ENCODE results near the gene REN. TPM values are rescaled to one million over a fixed set of nuclear protein-coding genes. Genes with fewer than 3 reads are reported as not detected.

Gene REN
- total and polyA plus RNA-seq, 9 donors: 0.31 TPM; not detected in 8

GRCh38 chr1:204125759-204126351 lies 40.3 kb downstream of the REN start:
- DNase-seq: no peak
- Histone ChIP-seq H3K36me3 (ENCODE audit: control insufficient read depth, insufficient read depth, low read length) (peaks cover 42% of the 10 kb centered on the region), H3K4me3 (ENCODE audit: low read length) (no peak overlapping the region), H3K27ac (ENCODE audit: low read length) (no peak overlapping the region), H3K4me1 (ENCODE audit: control insufficient read depth, insufficient read depth, low read length) (peaks cover 44% of the 10 kb centered on the region), H3K27me3 (ENCODE audit: control insufficient read depth, insufficient read depth, low read length) (no peaks in the 10 kb centered on the region), H3K9me3 (replicated peaks; ENCODE audit: control insufficient read depth, low read depth, low read length) (no peaks in the 10 kb centered on the region)
- 90% methylated on average over 15 of the region's 18 CpGs for WGBS (ENCODE audit: insufficient coverage)

GRCh38 chr1:204124639-204125038 lies 41.5 kb downstream of the REN start:
- WGBS (ENCODE audit: insufficient coverage): 94% methylated on average over 19 of the region's 22 CpGs
- H3K4me3 ChIP-seq (ENCODE audit: low read length): no peak overlapping the region
- H3K4me1 ChIP-seq (ENCODE audit: control insufficient read depth, insufficient read depth, low read length): peaks cover 33% of the 10 kb centered on the region
- H3K27me3 ChIP-seq (ENCODE audit: control insufficient read depth, insufficient read depth, low read length): no peaks in the 10 kb centered on the region
- no peak overlapping the region for H3K27ac ChIP-seq (ENCODE audit: low read length)
- no peaks in the 10 kb centered on the region for H3K9me3 ChIP-seq (replicated peaks; ENCODE audit: control insufficient read depth, low read depth, low read length)
- DNase-seq: no peak
- peaks cover 49% of the 10 kb centered on the region for H3K36me3 ChIP-seq (ENCODE audit: control insufficient read depth, insufficient read depth, low read length)

- no peaks in the 10 kb centered on the region for H3K27me3 ChIP-seq (ENCODE audit: control insufficient read depth, insufficient read depth, low read length)
- DNase-seq: no peak
- H3K36me3 ChIP-seq (ENCODE audit: control insufficient read depth, insufficient read depth, low read length): peaks cover 57% of the 10 kb centered on the region
- WGBS (ENCODE audit: insufficient coverage): 58% methylated on average over 7 of the region's 9 CpGs
- no peaks in the 10 kb centered on the region for H3K9me3 ChIP-seq (replicated peaks; ENCODE audit: control insufficient read depth, low read depth, low read length)
- H3K4me3 ChIP-seq (ENCODE audit: low read length): no peak overlapping the region
- H3K27ac ChIP-seq (ENCODE audit: low read length): no peak overlapping the region
- H3K4me1 ChIP-seq (ENCODE audit: control insufficient read depth, insufficient read depth, low read length): peaks cover 21% of the 10 kb centered on the region
These were observed 42.8 kb downstream of the REN start for GRCh38 chr1:204123376-204123775.

GRCh38 chr1:204121840-204122555 lies 44.1 kb downstream of the REN start:
- H3K9me3 ChIP-seq (replicated peaks; ENCODE audit: control insufficient read depth, low read depth, low read length): no peaks in the 10 kb centered on the region
- H3K36me3 ChIP-seq (ENCODE audit: control insufficient read depth, insufficient read depth, low read length): peaks cover 62% of the 10 kb centered on the region

GRCh38 chr1:204116539-204116938 lies 49.6 kb downstream of the REN start:
- Histone ChIP-seq H3K4me1 (ENCODE audit: control insufficient read depth, insufficient read depth, low read length) (no peaks in the 10 kb centered on the region), H3K9me3 (replicated peaks; ENCODE audit: control insufficient read depth, low read depth, low read length) (no peaks in the 10 kb centered on the region), H3K27me3 (ENCODE audit: control insufficient read depth, insufficient read depth, low read length) (no peaks in the 10 kb centered on the region), H3K27ac (ENCODE audit: low read length) (no peak overlapping the region), H3K36me3 (ENCODE audit: control insufficient read depth, insufficient read depth, low read length) (peaks cover 39% of the 10 kb centered on the region), H3K4me3 (ENCODE audit: low read length) (no peak overlapping the region)
- 91% methylated on average over 4 of the region's 4 CpGs for WGBS (ENCODE audit: insufficient coverage)
- no peak for DNase-seq

More at GRCh38 chr1:204121840-204122555, 44.1 kb downstream of the REN start:
- WGBS (ENCODE audit: insufficient coverage): 92% methylated on average over 13 of the region's 17 CpGs
- H3K27me3 ChIP-seq (ENCODE audit: control insufficient read depth, insufficient read depth, low read length): no peaks in the 10 kb centered on the region
- H3K4me3 ChIP-seq (ENCODE audit: low read length): no peak overlapping the region
- H3K27ac ChIP-seq (ENCODE audit: low read length): no peak overlapping the region
- DNase-seq: no peak
- peaks cover 20% of the 10 kb centered on the region for H3K4me1 ChIP-seq (ENCODE audit: control insufficient read depth, insufficient read depth, low read length)

GRCh38 chr1:204115116-204115515 lies 51.0 kb downstream of the REN start:
- H3K36me3 ChIP-seq (ENCODE audit: control insufficient read depth, insufficient read depth, low read length): peaks cover 32% of the 10 kb centered on the region
- WGBS (ENCODE audit: insufficient coverage): 100% methylated on average over 1 of the region's 4 CpGs
- DNase-seq: no peak

DNA sequence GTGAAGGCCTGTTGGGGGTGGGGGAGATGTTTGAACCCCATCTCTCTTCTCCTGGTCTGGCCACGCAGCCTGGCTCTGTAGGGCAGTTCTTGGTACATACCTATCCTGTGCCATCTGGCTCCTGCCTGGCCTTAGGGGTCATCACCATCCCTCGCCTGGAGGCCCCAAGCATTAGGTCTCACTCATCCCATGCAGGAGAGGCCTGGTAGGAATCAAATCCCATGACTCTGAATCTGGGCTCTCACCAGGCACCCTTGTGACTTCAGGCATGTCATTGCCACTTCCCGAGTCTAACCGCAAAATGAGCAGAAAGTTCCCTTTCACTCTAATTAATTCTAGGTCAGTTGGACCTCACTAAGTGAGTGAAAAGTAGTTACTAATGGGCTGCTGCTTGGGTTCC lies 51.5 kb downstream of the REN start:
- 60% methylated on average over 1 of the region's 4 CpGs for WGBS (ENCODE audit: insufficient coverage)
- no peak overlapping the region for H3K27ac ChIP-seq (ENCODE audit: low read length)
- H3K36me3 ChIP-seq (ENCODE audit: control insufficient read depth, insufficient read depth, low read length): peaks cover 31% of the 10 kb centered on the region
- no peaks in the 10 kb centered on the region for H3K27me3 ChIP-seq (ENCODE audit: control insufficient read depth, insufficient read depth, low read length)
- H3K9me3 ChIP-seq (replicated peaks; ENCODE audit: control insufficient read depth, low read depth, low read length): no peaks in the 10 kb centered on the region
- peaks cover 3% of the 10 kb centered on the region for H3K4me1 ChIP-seq (ENCODE audit: control insufficient read depth, insufficient read depth, low read length)
- H3K4me3 ChIP-seq (ENCODE audit: low read length): no peak overlapping the region
- no peak for DNase-seq

More at GRCh38 chr1:204115116-204115515, 51.0 kb downstream of the REN start:
- H3K27ac ChIP-seq (ENCODE audit: low read length): no peak overlapping the region
- no peak overlapping the region for H3K4me3 ChIP-seq (ENCODE audit: low read length)
- H3K9me3 ChIP-seq (replicated peaks; ENCODE audit: control insufficient read depth, low read depth, low read length): no peaks in the 10 kb centered on the region
- peaks cover 3% of the 10 kb centered on the region for H3K4me1 ChIP-seq (ENCODE audit: control insufficient read depth, insufficient read depth, low read length)
- H3K27me3 ChIP-seq (ENCODE audit: control insufficient read depth, insufficient read depth, low read length): no peaks in the 10 kb centered on the region

- no peak overlapping the region for H3K4me3 ChIP-seq (ENCODE audit: low read length)
- DNase-seq: no peak
- H3K36me3 ChIP-seq (ENCODE audit: control insufficient read depth, insufficient read depth, low read length): peaks cover 26% of the 10 kb centered on the region
- no peaks in the 10 kb centered on the region for H3K27me3 ChIP-seq (ENCODE audit: control insufficient read depth, insufficient read depth, low read length)
- no peaks in the 10 kb centered on the region for H3K9me3 ChIP-seq (replicated peaks; ENCODE audit: control insufficient read depth, low read depth, low read length)
- H3K27ac ChIP-seq (ENCODE audit: low read length): no peak overlapping the region
- WGBS (ENCODE audit: insufficient coverage): 60% methylated on average over 1 of the region's 1 CpG
- H3K4me1 ChIP-seq (ENCODE audit: control insufficient read depth, insufficient read depth, low read length): peaks cover 3% of the 10 kb centered on the region
These were observed 52.2 kb downstream of the REN start for GRCh38 chr1:204113896-204114295.

DNA sequence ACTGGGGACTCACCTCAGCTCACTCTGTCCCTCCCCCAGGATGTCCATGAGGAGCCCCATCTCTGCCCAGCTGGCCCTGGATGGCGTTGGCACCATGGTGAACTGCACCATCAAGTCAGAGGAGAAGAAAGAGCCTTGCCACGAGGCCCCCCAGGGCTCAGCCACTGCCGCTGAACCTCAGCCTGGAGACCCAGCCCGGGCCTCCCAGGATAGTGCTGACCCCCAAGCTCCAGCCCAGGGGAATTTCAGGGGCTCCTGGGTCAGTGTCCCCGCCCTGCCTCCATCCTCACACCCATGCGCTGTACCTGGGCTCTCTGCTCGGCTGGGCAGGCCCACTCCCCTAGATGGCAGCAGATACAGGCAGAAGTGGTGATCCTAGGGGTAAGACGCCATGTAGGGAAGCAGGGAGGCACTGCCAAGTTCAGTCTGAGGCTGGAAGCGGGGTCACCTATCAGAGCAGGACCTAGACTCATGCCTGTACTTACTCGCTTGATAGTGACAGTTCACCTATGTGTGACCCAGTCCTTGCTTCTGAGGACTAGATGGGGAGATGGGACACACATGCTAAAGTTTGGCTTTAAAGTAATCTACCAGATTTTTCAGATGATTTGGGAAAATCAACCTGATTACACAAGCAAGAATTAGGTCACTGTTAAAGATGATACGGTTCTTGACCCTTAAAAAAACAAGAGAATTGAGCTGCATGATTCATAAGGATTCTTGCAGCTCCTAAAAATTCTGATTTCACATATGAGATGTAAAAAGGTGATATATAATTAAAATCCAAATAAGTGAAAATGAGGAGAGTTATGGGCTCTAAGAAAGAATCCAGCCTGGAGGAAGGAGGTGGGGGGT lies 53.0 kb downstream of the REN start:
- WGBS (ENCODE audit: insufficient coverage): 74% methylated on average over 6 of the region's 11 CpGs
- Histone ChIP-seq H3K4me1 (ENCODE audit: control insufficient read depth, insufficient read depth, low read length) (peaks cover 3% of the 10 kb centered on the region), H3K27me3 (ENCODE audit: control insufficient read depth, insufficient read depth, low read length) (no peaks in the 10 kb centered on the region), H3K4me3 (ENCODE audit: low read length) (no peak overlapping the region), H3K9me3 (replicated peaks; ENCODE audit: control insufficient read depth, low read depth, low read length) (no peaks in the 10 kb centered on the region), H3K27ac (ENCODE audit: low read length) (no peak overlapping the region), H3K36me3 (ENCODE audit: control insufficient read depth, insufficient read depth, low read length) (peaks cover 23% of the 10 kb centered on the region)
- DNase-seq: no peak
